ENCODE data around the gene CGNL1. TPM values are rescaled to one million over a fixed set of nuclear protein-coding genes. Genes with fewer than 3 reads are reported as not detected.
A peak's percentile ranks its signal among the peaks of the same experiment; 100 is the strongest.

The CGNL1 gene
- total RNA-seq, 2 donors from 2014 or later: not detected

DNA sequence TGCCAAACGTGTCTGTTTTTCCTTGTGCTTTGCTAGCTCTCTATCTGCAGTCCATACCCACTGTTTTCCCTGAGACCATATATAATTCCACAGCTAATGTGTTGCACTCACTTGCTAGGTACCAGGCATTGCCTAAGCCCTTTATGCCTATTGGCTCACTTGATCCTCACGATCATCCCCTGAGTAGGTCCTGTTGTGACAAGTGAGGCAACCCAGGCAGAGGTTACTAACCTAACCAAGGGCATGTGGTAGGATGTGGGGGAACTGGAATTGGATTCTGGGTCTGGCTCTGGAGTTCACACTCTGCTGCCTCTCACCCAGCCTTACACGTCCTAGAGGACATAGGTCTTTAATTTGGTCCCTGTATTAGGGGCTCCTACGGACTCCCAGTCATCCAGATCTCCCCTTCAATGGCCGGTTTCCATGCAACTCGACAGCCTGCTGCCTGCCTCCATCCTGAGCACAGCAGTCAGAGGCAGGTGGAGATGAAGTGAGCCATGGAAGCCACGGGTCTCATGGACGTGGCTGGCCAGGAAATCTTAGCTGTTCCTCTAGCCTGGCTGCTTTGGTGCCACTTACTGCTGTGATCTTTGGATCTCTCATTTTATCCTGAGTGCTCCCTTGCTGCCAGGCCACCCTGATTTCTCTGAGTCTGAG is 176.5 kb downstream of the CGNL1 start:
- Mint-ChIP-seq H3K4me3 (no peak overlapping the region), H3K9me3 (no peaks in the 10 kb centered on the region), H3K4me1 (ENCODE audit: low read depth) (no peaks in the 10 kb centered on the region), H3K36me3 (ENCODE audit: insufficient read depth in 2 of 2) (no peaks in the 10 kb centered on the region), H3K27ac (no peak overlapping the region), H3K27me3 (ENCODE audit: low read depth) (peaks cover 8% of the 10 kb centered on the region)
- DNase-seq (no peak), ATAC-seq (replicated peaks in 1 of 2) (no peak)

DNA sequence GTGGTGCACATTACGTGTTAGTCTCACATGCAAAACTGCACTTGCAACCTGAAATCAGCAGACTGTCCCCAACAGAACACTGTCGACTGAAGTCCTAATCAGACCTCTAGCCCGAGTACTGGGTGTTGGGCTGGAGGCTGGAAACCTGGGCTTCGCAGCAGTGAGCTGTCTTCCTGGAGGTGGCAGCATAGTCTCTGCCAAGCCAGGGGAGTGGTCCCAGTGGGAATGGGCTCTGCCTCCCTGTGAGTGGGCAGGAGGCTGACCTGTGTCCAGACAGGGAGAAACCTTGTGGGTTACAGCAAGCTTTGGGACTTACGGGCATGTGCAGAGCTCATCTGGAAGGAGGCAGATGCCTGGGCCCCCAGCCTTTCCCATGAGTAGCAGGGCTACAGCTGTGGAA is 177.2 kb downstream of the CGNL1 start:
- Mint-ChIP-seq H3K27ac (no peak overlapping the region), H3K27me3 (ENCODE audit: low read depth) (peaks cover under 1% of the 10 kb centered on the region), H3K9me3 (no peaks in the 10 kb centered on the region), H3K4me3 (no peak overlapping the region), H3K36me3 (ENCODE audit: insufficient read depth in 2 of 2) (no peaks in the 10 kb centered on the region), H3K4me1 (ENCODE audit: low read depth) (no peaks in the 10 kb centered on the region)
- no peak for ATAC-seq (replicated peaks in 1 of 2)
- no peak for DNase-seq

DNA sequence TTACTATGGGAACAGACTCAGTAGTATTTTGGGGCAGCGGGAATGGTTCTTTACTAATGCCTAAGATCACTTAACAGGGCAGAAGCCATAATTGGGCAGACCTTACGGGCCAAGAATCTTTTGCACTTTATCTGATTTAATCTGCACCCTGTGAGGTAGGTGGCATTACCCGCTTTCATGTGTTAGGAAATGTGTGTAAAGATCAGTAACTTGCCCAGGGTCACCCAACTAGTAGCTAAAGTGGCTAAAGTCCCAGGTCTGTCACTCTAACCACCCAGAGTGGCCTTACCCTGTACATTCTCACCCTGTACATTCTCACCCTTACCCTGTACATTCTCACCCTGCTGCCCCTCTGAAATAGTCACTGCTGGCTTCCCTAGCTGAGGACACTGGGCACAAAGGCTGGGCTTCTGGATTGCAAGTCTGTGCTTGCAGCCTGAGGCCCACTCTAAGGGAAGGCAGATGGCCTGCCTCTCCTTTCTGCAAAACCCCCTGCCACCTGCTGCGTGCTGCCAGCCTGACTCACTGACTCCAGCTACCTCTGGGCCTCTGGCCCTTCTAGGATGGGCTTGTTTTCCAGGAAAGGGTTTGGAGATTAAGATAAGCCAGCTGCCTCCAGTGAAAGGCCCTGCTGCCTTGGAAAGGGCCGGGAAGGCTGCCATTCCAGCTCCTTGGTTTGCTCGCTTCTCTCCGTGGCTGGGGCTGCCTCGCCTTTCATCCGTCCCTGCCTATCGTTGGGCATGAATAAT is 177.9 kb downstream of the CGNL1 start:
- no peaks in the 10 kb centered on the region for H3K4me1 Mint-ChIP-seq (ENCODE audit: low read depth)
- peaks cover 5% of the 10 kb centered on the region for H3K27me3 Mint-ChIP-seq (ENCODE audit: low read depth)
- ATAC-seq (replicated peaks in 1 of 2): no peak
- DNase-seq: no peak
- peaks cover 0 to 2% of the 10 kb centered on the region in 2 donors for H3K9me3 Mint-ChIP-seq
- no peak overlapping the region for H3K4me3 Mint-ChIP-seq
- no peaks in the 10 kb centered on the region for H3K36me3 Mint-ChIP-seq (ENCODE audit: insufficient read depth in 2 of 2)
- H3K27ac Mint-ChIP-seq: no peak overlapping the region

DNA sequence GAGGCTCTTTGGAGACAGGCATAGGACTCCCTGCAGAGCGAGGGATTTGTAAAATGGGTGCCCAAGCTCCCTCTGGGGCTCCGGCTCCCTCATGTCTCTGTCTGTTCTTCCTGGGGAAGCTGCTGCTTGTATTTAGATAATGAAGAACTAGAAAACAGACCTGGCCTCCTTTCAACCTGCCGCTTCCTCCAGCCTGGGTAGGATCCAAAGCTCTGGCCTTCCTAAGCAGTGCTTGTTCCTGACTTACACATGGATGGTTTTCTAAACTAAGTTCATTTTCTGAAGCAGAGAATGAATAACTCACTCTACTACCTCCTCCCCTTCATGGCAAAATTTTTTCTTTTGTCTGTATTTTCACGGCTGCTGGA is 178.5 kb downstream of the CGNL1 start:
- Mint-ChIP-seq H3K9me3 (peaks cover 0 to 2% of the 10 kb centered on the region in 2 donors), H3K4me3 (no peak overlapping the region), H3K4me1 (ENCODE audit: low read depth) (no peaks in the 10 kb centered on the region), H3K27ac (no peak overlapping the region), H3K27me3 (ENCODE audit: low read depth) (peaks cover 7% of the 10 kb centered on the region), H3K36me3 (ENCODE audit: insufficient read depth in 2 of 2) (no peaks in the 10 kb centered on the region)
- no peak for DNase-seq
- ATAC-seq (replicated peaks in 1 of 2): no peak

DNA sequence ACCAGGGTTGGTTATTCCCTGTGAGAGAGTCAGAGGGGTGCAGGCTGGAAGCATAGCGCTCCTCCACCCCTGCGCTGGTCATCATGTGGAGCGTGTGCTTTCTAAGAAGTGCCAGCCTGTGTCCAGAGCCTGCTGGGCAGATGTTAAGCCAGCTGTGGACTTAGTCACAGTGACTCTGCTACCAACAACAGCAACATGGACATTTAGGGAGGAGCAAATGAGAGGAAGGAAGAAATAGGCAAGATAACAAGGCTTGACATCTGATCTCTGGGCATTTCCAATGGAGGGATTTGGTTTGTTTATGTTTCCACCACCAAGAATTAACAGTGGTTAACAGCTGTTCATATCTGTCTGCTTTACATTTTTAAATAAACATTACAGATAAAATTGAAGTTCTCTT is 179.0 kb downstream of the CGNL1 start:
- no peak for ATAC-seq (replicated peaks in 1 of 2)
- Mint-ChIP-seq H3K4me3 (no peak overlapping the region), H3K4me1 (ENCODE audit: low read depth) (peaks cover 4% of the 10 kb centered on the region), H3K9me3 (peaks cover 0 to 2% of the 10 kb centered on the region in 2 donors), H3K36me3 (ENCODE audit: insufficient read depth in 2 of 2) (no peaks in the 10 kb centered on the region), H3K27ac (no peak overlapping the region), H3K27me3 (ENCODE audit: low read depth) (peaks cover 7% of the 10 kb centered on the region)
- no peak for DNase-seq

DNA sequence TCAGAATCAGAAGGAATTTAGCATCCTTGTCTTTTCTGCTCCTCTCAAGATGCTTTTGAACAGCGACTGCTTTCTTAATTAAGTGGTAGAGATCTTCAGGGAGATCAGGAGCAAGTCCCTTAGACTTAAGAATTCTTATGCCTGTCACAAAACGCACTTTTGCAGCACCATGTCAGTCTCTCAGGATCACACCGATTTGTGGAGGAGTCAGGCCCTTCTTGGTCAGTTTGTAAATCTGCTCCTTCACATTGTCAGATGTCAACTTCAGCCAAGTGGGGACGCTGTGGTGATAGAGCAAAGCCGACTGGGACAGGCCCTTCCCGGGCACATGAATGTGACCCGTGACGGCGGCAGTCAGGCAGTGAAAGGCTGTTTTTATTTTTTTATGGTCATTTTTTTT is 179.7 kb downstream of the CGNL1 start:
- ATAC-seq (replicated peaks in 1 of 2): no peak
- no peak for DNase-seq
- Mint-ChIP-seq H3K27ac (no peak overlapping the region), H3K4me3 (no peak overlapping the region), H3K27me3 (ENCODE audit: low read depth) (peaks cover 7% of the 10 kb centered on the region), H3K9me3 (peaks cover 0 to 2% of the 10 kb centered on the region in 2 donors), H3K36me3 (ENCODE audit: insufficient read depth in 2 of 2) (no peaks in the 10 kb centered on the region), H3K4me1 (ENCODE audit: low read depth) (peaks cover 12% of the 10 kb centered on the region)

DNA sequence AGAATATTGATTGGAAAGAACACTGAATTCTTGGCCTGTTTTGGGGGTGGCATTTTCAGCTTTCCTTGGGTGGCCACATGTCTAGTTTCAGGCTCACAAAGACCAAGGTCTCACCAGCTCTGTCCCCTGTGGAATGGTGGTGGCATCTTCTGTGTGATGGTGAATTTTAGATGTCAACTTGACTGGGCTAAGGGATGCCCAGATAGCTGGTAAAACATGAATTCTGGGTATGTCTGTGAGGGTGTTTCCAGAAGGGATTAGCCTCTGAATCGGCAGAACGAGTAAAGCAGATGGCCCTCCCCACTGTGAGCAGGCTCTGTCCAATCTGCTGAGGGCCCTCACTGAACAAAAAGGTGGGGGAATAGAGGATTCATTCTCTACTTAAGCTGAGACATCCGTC is 181.0 kb downstream of the CGNL1 start:
- ATAC-seq (replicated peaks in 1 of 2) (no peak), DNase-seq (no peak)
- Mint-ChIP-seq H3K27me3 (ENCODE audit: low read depth) (peaks cover 7% of the 10 kb centered on the region), H3K4me3 (no peak overlapping the region), H3K9me3 (peaks cover 0 to 2% of the 10 kb centered on the region in 2 donors), H3K27ac (no peak overlapping the region), H3K36me3 (ENCODE audit: insufficient read depth in 2 of 2) (peaks cover 0 to 2% of the 10 kb centered on the region in 2 donors), H3K4me1 (ENCODE audit: low read depth) (peaks cover 24% of the 10 kb centered on the region)

DNA sequence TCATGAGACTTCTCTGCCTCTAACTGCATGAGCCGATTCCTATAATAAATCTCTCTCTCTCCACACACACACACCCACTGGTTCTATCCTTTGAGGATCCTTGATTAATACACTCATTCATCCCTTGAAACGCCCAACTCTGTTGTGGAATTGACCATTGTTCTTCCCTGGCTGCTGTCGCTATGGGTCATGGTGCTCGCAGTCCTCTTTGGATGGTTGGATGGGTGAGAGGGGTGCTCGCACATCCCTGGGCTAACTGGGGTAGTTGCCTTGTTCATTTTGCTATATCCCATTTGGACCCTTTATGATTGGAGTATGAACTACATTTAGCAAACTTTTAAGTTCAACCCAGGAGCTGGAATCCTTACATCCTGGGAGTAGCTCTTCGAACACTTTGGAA is 181.5 kb downstream of the CGNL1 start:
- peaks cover 0 to 2% of the 10 kb centered on the region in 2 donors for H3K9me3 Mint-ChIP-seq
- DNase-seq (no peak), ATAC-seq (replicated peaks in 1 of 2) (no peak)
- no peak overlapping the region for H3K27ac Mint-ChIP-seq
- peaks cover 0 to 2% of the 10 kb centered on the region in 2 donors for H3K36me3 Mint-ChIP-seq (ENCODE audit: insufficient read depth in 2 of 2)
- no peak overlapping the region for H3K4me3 Mint-ChIP-seq
- H3K4me1 Mint-ChIP-seq (ENCODE audit: low read depth): peaks cover 29% of the 10 kb centered on the region
- H3K27me3 Mint-ChIP-seq (ENCODE audit: low read depth): peaks cover 7% of the 10 kb centered on the region

DNA sequence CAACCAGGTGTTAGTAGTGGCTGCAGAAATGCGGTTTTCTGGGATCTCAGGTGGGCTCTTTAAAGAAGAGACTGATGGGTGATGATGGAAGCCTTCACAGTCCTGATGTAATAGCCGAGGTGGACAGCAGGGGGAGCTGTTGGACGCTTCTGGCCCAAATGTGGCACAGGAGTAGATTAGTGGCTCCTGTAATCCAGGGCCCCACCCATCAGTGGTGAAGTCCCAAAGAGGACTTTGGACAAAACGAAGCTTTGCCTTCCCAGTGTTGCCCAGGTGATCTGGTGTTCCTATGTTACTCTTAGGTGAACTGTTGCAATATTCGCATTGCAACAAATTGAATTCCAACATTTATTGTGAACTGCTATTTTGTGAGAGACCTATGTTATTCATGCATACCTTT is 183.6 kb downstream of the CGNL1 start:
- ATAC-seq (replicated peaks in 1 of 2) (no peak), DNase-seq (peak; percentile 69 to 74)
- Mint-ChIP-seq H3K4me3 (no peak overlapping the region), H3K36me3 (ENCODE audit: insufficient read depth in 2 of 2) (peaks cover 0 to 2% of the 10 kb centered on the region in 2 donors), H3K27me3 (ENCODE audit: low read depth) (peaks cover 7% of the 10 kb centered on the region), H3K9me3 (peaks cover 0 to 2% of the 10 kb centered on the region in 2 donors), H3K4me1 (ENCODE audit: low read depth) (peaks cover 41% of the 10 kb centered on the region), H3K27ac (no peak overlapping the region)

DNA sequence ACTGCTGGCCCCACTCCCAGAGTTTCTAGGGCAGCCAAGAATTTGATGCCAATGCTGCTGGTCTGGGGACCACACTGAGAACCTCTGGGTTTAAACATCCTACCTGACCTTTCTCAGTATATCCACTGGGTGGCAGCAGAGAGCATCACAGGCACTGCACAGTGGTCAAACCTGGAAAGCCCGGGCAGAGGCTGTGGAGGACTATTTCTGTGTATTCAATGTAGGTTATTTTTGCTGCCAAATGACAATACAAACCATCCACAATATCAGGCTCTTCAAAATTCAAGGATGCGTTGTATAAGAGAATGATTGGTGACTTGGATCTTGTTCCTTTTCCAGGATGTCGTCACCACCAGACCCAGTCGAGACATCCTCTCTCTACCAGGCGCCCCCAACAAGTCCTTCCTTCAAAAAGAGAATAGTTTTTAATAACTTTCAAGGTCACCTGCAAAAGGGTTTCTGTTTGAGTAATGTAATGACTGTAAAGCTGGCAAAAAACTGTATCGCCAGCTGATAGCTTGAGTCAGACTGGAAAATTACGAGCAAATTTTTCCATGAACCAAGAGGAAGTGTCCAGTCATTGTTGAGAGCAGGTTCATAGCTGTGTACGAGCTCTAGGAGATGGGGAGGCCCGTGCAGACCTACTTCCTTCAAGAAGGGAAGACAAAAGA is 184.9 kb downstream of the CGNL1 start:
- ATAC-seq (replicated peaks in 1 of 2) (peak; percentile 82), DNase-seq (peak; percentile 71 to 77)
- Mint-ChIP-seq H3K36me3 (ENCODE audit: insufficient read depth in 2 of 2) (peaks cover 0 to 2% of the 10 kb centered on the region in 2 donors), H3K4me1 (ENCODE audit: low read depth) (peaks cover 50% of the 10 kb centered on the region), H3K9me3 (peaks cover 0 to 2% of the 10 kb centered on the region in 2 donors), H3K27me3 (ENCODE audit: low read depth) (peaks cover 7% of the 10 kb centered on the region), H3K4me3 (peak overlapping the region; percentile 31 to 52), H3K27ac (peak overlapping the region; percentile 34)

DNA sequence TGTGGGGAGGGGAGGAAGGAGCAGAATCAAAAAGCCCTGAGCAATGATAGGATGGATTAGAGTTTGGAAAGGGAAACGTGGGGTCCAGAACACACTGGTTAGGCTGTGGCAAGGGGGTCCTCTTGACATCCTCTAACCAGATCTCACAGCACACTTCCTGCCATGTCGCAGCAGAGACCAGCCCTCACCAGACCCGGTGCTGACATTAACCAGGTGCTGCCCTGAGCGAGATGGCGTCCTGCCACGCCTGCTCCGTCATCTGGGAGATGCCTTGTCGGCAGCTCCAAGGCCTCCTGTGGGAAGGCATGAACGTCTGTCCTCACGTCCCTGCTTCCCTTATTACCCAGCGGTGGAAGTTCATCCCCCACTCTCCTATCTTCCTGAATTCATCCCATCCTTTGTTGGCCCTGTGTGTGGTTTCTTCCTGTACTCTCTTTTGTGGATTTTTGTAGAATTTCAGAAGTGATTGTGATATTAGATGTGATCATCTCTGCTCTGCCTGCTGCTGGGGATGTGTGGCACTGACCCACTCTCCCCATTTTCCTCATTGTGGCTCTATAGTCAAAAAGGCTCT is 186.0 kb downstream of the CGNL1 start:
- Mint-ChIP-seq H3K27ac (no peak overlapping the region), H3K4me1 (ENCODE audit: low read depth) (peaks cover 50% of the 10 kb centered on the region), H3K36me3 (ENCODE audit: insufficient read depth in 2 of 2) (peaks cover 0 to 2% of the 10 kb centered on the region in 2 donors), H3K27me3 (ENCODE audit: low read depth) (peaks cover 7% of the 10 kb centered on the region), H3K9me3 (peaks cover 0 to 2% of the 10 kb centered on the region in 2 donors), H3K4me3 (no peak overlapping the region)
- no peak for DNase-seq
- no peak for ATAC-seq (replicated peaks in 1 of 2)

DNA sequence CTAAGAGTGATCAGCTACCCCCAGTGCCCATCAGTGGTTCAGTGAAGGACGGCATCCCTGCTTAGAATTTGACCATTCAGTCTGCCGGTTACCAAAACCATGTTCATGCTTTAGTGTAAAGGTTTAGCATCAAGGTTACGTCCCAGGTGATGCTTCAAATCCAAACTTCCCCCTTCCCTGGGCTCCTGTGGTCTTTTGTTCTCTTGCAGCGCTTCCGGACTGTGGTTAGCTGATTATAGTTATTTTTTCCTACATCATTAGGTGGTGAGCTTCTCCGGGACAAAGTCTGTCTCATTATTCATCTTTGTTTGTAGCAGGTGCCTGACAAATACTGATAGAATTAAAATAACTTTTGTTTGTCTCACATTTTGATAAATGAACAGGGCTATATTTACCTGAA is 187.1 kb downstream of the CGNL1 start:
- H3K27ac Mint-ChIP-seq: peak overlapping the region; percentile 61
- H3K36me3 Mint-ChIP-seq (ENCODE audit: insufficient read depth in 2 of 2): peaks cover 0 to 2% of the 10 kb centered on the region in 2 donors
- peak overlapping the region; percentile 18 to 55 for H3K4me3 Mint-ChIP-seq
- peaks cover 0 to 2% of the 10 kb centered on the region in 2 donors for H3K9me3 Mint-ChIP-seq
- H3K4me1 Mint-ChIP-seq (ENCODE audit: low read depth): peaks cover 50% of the 10 kb centered on the region
- ATAC-seq (replicated peaks in 1 of 2) (no peak), DNase-seq (no peak)
- peaks cover 7% of the 10 kb centered on the region for H3K27me3 Mint-ChIP-seq (ENCODE audit: low read depth)

DNA sequence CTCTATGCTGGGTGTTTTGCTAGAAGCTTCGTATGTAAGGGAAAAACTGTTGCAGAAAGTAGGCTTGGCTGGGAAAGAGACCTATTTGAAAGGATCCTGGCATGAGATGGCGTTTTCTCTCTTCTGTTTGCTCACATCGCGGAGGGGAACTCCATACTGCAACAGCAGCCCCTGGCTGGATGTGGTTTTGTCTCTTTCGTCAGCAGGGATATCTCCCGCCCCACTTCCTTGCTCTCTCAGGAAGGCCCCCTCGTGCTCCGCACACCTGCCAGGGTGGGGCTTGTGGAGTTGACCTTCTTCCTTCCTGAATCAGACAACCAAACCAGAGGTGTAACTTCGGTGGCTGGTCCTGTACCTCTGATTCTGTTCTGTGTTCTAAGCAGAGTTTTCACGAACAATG is 189.0 kb downstream of the CGNL1 start:
- Mint-ChIP-seq H3K4me3 (peak overlapping the region; percentile 46 to 58), H3K27me3 (ENCODE audit: low read depth) (no peaks in the 10 kb centered on the region), H3K9me3 (no peaks in the 10 kb centered on the region), H3K36me3 (ENCODE audit: insufficient read depth in 2 of 2) (peaks cover 0 to 2% of the 10 kb centered on the region in 2 donors), H3K4me1 (ENCODE audit: low read depth) (peaks cover 45% of the 10 kb centered on the region), H3K27ac (peak overlapping the region; percentile 51)
- DNase-seq: peak in 1 of 2 donors; percentile 7
- ATAC-seq (replicated peaks in 1 of 2): peak; percentile 13 to 17
